Vagina (tissue), 2 donors: ENCODE results near the gene GHR. TPM values are rescaled to one million over a fixed set of nuclear protein-coding genes. Genes with fewer than 3 reads are reported as not detected.

ENCODE experiments used
- DNase-seq, 2 donors: peaks; one replicate each; pipeline ENCODE4 v3.0.0-alpha.2; 2017; ENCODE audit errors: extremely low spot score in 2 of 2
- H3K27ac ChIP-seq: fragments of 200-600 bp; sonication (generic); one replicate; pipeline ENCODE4 v1.5.1; 2019
- H3K27me3 ChIP-seq: fragments of 200-600 bp; sonication (generic); one replicate; pipeline ENCODE4 v1.5.1; 2019
- H3K36me3 ChIP-seq, 2 donors: fragments of 200-600 bp; sonication (generic); one replicate each; pipeline ENCODE4 v1.5.1; 2017 to 2019
- H3K4me1 ChIP-seq: fragments of 200-600 bp; sonication (generic); one replicate; pipeline ENCODE4 v1.5.1; 2019
- H3K4me3 ChIP-seq, 2 donors: fragments of 200-600 bp; sonication (generic); 1 replicate in 1 of 2; 2 replicates in 1 of 2; pipeline ENCODE4 v1.5.1; 2016 to 2019
- H3K9me3 ChIP-seq: fragments of 200-600 bp; sonication (generic); one replicate; pipeline ENCODE4 v1.5.1; 2019
- CTCF ChIP-seq, 3 experiments: fragments of 450-650 bp in 2 of 3; fragments of 200-600 bp in 1 of 3; sonication (generic) in 1 of 3; IDR thresholded peaks; one replicate each; pipeline ENCODE4 v1.5.1; 2017 to 2019; ENCODE audit warnings: antibody characterized with exemption in 3 of 3, mild to moderate bottlenecking in 2 of 3, moderate library complexity in 2 of 3
- POLR2A ChIP-seq, 2 donors: fragments of 450-650 bp; IDR thresholded peaks; one replicate each; pipeline ENCODE4 v1.6.1; 2017; ENCODE audit warnings: antibody characterized with exemption in 2 of 2, mild to moderate bottlenecking in 2 of 2, moderate library complexity in 2 of 2
- POLR2AphosphoS5 ChIP-seq, 2 donors: sonication (generic); formaldehyde crosslinking; IDR thresholded peaks; one replicate each; pipeline ENCODE4 v1.9.0; 2017; ENCODE audit warnings: antibody characterized with exemption in 2 of 2, mild to moderate bottlenecking in 2 of 2, low read depth in 1 of 2; ENCODE audit not compliant: insufficient read depth in 1 of 2
- intact Hi-C: fragments of 100-400 bp; cut with DNase I; formaldehyde crosslinking; loops from one replicate; pipeline ENCODE4 v1.15.1; 2023
- total RNA-seq: library from RNA; depleted of rRNA; stranded (reverse); fragments of >200 nt; gene quantifications from one replicate; pipeline ENCODE4 v1.2.3, GENCODE V29; 2016

The GHR gene
- total RNA-seq, 1 donor from 2014 or later: 16.7 TPM

- H3K27me3 ChIP-seq: no peaks in the 10 kb centered on the region
- no peaks in the 10 kb centered on the region for H3K4me1 ChIP-seq
- no peaks in the 10 kb centered on the region for H3K36me3 ChIP-seq
- H3K4me3 ChIP-seq: no peak overlapping the region
- DNase-seq: no peak
- intact Hi-C loops: no loop called here
- H3K27ac ChIP-seq: no peak overlapping the region
- TF ChIP-seq POLR2AphosphoS5 (IDR thresholded peaks at IDR 0.05; ENCODE audit: insufficient read depth in 1 of 2, low read depth in 1 of 2) (no peak), POLR2A (IDR thresholded peaks at IDR 0.05) (no peak), CTCF (IDR thresholded peaks at IDR 0.05) (no peak)
- H3K9me3 ChIP-seq: no peaks in the 10 kb centered on the region
These were observed 44.8 kb downstream of the GHR start for GRCh38 chr5:42467981-42468524.

- Histone ChIP-seq H3K36me3 (no peaks in the 10 kb centered on the region), H3K4me3 (no peak overlapping the region), H3K4me1 (peaks cover 7% of the 10 kb centered on the region), H3K9me3 (no peaks in the 10 kb centered on the region), H3K27ac (no peak overlapping the region), H3K27me3 (no peaks in the 10 kb centered on the region)
- TF ChIP-seq POLR2AphosphoS5 (IDR thresholded peaks at IDR 0.05; ENCODE audit: insufficient read depth in 1 of 2, low read depth in 1 of 2): no peak
- DNase-seq: no peak
- intact Hi-C loops: no loop called here
These were observed 60.4 kb downstream of the GHR start for GRCh38 chr5:42483472-42484154.

GRCh38 chr5:42487077-42487476, 63.8 kb downstream of the GHR start:
- H3K27me3 ChIP-seq: no peaks in the 10 kb centered on the region
- no peaks in the 10 kb centered on the region for H3K9me3 ChIP-seq
- no peak overlapping the region for H3K27ac ChIP-seq
- H3K4me1 ChIP-seq: peaks cover 15% of the 10 kb centered on the region
- H3K36me3 ChIP-seq: no peaks in the 10 kb centered on the region
- H3K4me3 ChIP-seq: no peak overlapping the region
- intact Hi-C loops: no loop called here
- TF ChIP-seq POLR2A (IDR thresholded peaks at IDR 0.05) (no peak), POLR2AphosphoS5 (IDR thresholded peaks at IDR 0.05; ENCODE audit: insufficient read depth in 1 of 2, low read depth in 1 of 2) (no peak), CTCF (IDR thresholded peaks at IDR 0.05) (no peak)
- no peak for DNase-seq

GRCh38 chr5:42487821-42488220, 64.6 kb downstream of the GHR start:
- Histone ChIP-seq H3K27ac (no peak overlapping the region), H3K4me1 (peaks cover 18% of the 10 kb centered on the region), H3K4me3 (no peak overlapping the region), H3K27me3 (no peaks in the 10 kb centered on the region), H3K36me3 (no peaks in the 10 kb centered on the region), H3K9me3 (no peaks in the 10 kb centered on the region)
- intact Hi-C loops: no loop called here
- no peak for DNase-seq
- TF ChIP-seq POLR2A (IDR thresholded peaks at IDR 0.05) (no peak), CTCF (IDR thresholded peaks at IDR 0.05) (no peak), POLR2AphosphoS5 (IDR thresholded peaks at IDR 0.05; ENCODE audit: insufficient read depth in 1 of 2, low read depth in 1 of 2) (no peak)

- peaks cover 15% of the 10 kb centered on the region for H3K4me1 ChIP-seq
- no peaks in the 10 kb centered on the region for H3K27me3 ChIP-seq
- intact Hi-C loops: no loop called here
- no peak overlapping the region for H3K4me3 ChIP-seq
- no peak overlapping the region for H3K27ac ChIP-seq
- H3K9me3 ChIP-seq: no peaks in the 10 kb centered on the region
- no peak for DNase-seq
- no peak for TF ChIP-seq CTCF (IDR thresholded peaks at IDR 0.05)
- H3K36me3 ChIP-seq: no peaks in the 10 kb centered on the region
These were observed 67.6 kb downstream of the GHR start for GRCh38 chr5:42490831-42491230.
